Testis (tissue), 3 donors: ENCODE data around the gene HLX. TPM values are rescaled to one million over a fixed set of nuclear protein-coding genes. Genes with fewer than 3 reads are reported as not detected.

Experiments
- DNase-seq: peaks from one replicate; pipeline ENCODE4 v3.0.0-alpha.2; 2019
- H3K27ac ChIP-seq, 2 donors: fragments of 200-600 bp; sonication (generic); one replicate each; pipeline ENCODE4 v1.5.1; 2019
- H3K27me3 ChIP-seq: fragments of 200-600 bp; sonication (generic); one replicate; pipeline ENCODE4 v1.5.1; 2019
- H3K36me3 ChIP-seq: fragments of 200-600 bp; sonication (generic); one replicate; pipeline ENCODE4 v1.5.1; 2017; ENCODE audit warnings: low read depth; ENCODE audit errors: missing control alignments
- H3K4me1 ChIP-seq: fragments of 200-600 bp; sonication (generic); one replicate; pipeline ENCODE4 v1.5.1; 2019
- H3K4me3 ChIP-seq, 2 donors: fragments of 200-600 bp; sonication (generic); one replicate each; pipeline ENCODE4 v1.5.1; 2017 to 2019
- H3K9me3 ChIP-seq: fragments of 200-600 bp; sonication (generic); one replicate; pipeline ENCODE4 v1.5.1; 2017
- POLR2A ChIP-seq: fragments of 450-650 bp; IDR thresholded peaks from one replicate; pipeline ENCODE4 v1.6.1; 2017; ENCODE audit warnings: antibody characterized with exemption, mild to moderate bottlenecking, moderate library complexity
- WGBS, 2 donors: methylation state at CpG; one replicate each; pipeline ENCODE4 v1.1.5; 2018; 5-methylcytosine and 5-hydroxymethylcytosine counted together
- intact Hi-C: fragments of 100-400 bp; cut with DNase I; formaldehyde crosslinking; loops from one replicate; pipeline ENCODE4 v1.15.1; 2023; ENCODE audit warnings: low total_unique reads
- polyA plus RNA-seq: library from polyadenylated mRNA; stranded (reverse); fragments of 350-450 nt; fragmentation: Illumina TruSeq; extraction: RNeasy Lipid Tissue Mini Kit (QIAGEN cat#74804); gene quantifications from one replicate; pipeline ENCODE4 v1.2.3, GENCODE V29; 2014; ENCODE audit warnings: low read depth, low replicate concordance; ENCODE audit not compliant: insufficient read depth
- total RNA-seq, 2 donors: library from RNA; depleted of rRNA; stranded (reverse); fragments of >200 nt; gene quantifications; one replicate each; pipeline ENCODE4 v1.2.3, GENCODE V29; 2016
- TF ChIP-seq, protein P1 (sequence below), 3 experiments: fragments of 450-650 bp in 2 of 3; fragments of 200-600 bp in 1 of 3; sonication (generic) in 1 of 3; IDR thresholded peaks; one replicate each; pipeline ENCODE4 v1.5.1; 2016 to 2019; ENCODE audit warnings: antibody characterized with exemption in 3 of 3, mild to moderate bottlenecking in 2 of 3, moderate library complexity in 1 of 3

Gene HLX
- total and polyA plus RNA-seq, 3 donors from 2014 or later, result 3.5 to 5.3 (median 4.0) TPM

DNA sequence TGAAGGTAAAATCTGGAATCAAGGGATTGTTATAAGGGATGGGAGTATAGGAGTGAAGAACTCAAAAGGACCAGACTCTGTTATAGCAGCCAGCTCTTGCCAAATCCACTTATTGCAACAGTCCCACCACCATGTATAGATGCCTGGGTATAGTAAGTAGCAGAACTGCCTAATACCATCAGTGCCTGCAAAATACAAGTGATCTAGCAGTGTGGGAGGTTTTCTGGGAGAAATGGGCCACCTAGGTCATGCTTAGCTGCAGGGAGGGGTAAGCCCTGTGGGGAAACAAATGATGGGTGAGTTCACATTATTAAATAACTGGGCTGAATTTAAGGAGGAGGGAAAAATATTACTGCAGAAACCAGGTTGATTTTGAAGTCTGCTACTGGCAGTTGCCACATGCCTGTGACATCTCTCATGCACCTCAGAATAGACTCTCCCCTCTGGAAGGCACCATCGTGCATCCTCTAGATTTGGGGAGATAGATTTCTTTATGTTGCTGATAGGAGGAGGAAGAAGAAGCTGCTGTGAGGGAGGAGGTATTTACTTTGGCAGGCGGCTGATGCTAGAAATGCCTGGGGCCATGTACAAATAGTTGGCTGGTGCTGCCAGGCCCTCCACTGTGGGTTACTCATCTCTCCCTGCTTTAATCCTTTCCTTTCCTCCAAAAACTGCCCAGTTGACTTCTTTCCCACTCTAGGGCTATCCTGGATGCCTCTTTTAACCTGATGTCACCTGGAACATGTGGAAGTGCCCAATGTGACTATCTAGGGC lies 27.5 kb downstream of the HLX start:
- Histone ChIP-seq H3K27ac (no peak overlapping the region), H3K36me3 (no peaks in the 10 kb centered on the region), H3K9me3 (no peaks in the 10 kb centered on the region), H3K4me1 (no peaks in the 10 kb centered on the region), H3K27me3 (no peaks in the 10 kb centered on the region), H3K4me3 (no peak overlapping the region)
- no peak for DNase-seq
- intact Hi-C loops, result no loop called here
- 78 to 79% methylated on average over 2 of the region's 2 CpGs for WGBS, 2 donors
- TF ChIP-seq, protein P1, sequence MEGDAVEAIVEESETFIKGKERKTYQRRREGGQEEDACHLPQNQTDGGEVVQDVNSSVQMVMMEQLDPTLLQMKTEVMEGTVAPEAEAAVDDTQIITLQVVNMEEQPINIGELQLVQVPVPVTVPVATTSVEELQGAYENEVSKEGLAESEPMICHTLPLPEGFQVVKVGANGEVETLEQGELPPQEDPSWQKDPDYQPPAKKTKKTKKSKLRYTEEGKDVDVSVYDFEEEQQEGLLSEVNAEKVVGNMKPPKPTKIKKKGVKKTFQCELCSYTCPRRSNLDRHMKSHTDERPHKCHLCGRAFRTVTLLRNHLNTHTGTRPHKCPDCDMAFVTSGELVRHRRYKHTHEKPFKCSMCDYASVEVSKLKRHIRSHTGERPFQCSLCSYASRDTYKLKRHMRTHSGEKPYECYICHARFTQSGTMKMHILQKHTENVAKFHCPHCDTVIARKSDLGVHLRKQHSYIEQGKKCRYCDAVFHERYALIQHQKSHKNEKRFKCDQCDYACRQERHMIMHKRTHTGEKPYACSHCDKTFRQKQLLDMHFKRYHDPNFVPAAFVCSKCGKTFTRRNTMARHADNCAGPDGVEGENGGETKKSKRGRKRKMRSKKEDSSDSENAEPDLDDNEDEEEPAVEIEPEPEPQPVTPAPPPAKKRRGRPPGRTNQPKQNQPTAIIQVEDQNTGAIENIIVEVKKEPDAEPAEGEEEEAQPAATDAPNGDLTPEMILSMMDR (IDR thresholded peaks at IDR 0.05), result no peak
- TF ChIP-seq POLR2A, result no peak

DNA sequence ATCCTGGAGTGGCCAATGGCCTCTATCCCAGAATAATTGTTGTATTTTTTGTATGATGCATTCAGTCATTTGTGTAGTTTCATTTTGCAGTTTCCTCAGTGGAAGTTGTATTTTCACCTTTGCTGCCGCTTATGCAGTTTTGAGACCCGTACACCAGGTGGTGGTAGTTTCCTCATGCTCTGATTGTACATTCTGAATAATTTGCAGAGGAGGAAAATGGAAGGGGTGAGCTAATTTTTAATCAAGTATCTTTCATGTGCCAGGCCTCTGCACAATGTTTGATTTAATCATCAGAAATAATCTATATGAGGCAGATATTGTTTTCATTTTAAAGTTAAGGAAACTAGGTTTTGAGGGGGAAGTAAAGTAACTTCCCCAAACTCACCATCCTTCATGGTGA lies 29.5 kb downstream of the HLX start:
- Histone ChIP-seq H3K4me1 (no peaks in the 10 kb centered on the region), H3K36me3 (no peaks in the 10 kb centered on the region), H3K4me3 (no peak overlapping the region), H3K9me3 (no peaks in the 10 kb centered on the region), H3K27ac (no peak overlapping the region), H3K27me3 (no peaks in the 10 kb centered on the region)
- 66% methylated on average over 2 of the region's 2 CpGs for WGBS, 2 donors
- intact Hi-C loops, result no loop called here
- no peak for DNase-seq
- TF ChIP-seq, protein P1 (IDR thresholded peaks at IDR 0.05), result peak; percentile 10 to 28 (median 25)
- TF ChIP-seq POLR2A, result no peak

DNA sequence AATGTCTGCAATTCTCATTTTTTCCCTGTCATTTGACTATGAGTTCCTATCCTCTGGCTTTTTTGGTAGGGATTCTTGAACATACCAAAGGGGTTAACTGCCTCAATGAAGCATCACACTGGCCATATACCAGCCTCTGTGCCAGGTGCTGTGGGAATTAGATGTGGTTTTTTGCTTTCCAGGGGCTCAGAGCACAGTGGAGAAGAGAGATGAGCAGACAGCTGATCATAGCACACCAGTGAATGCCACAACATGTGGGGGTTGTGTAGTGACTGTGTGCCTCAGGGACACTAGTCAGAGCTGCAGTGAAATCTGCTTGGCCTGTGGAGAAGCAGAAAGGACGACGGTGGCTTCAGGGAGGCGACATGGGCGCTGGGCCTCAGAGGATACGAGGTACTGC lies 30.8 kb downstream of the HLX start:
- no peaks in the 10 kb centered on the region for H3K27me3 ChIP-seq
- H3K36me3 ChIP-seq, result no peaks in the 10 kb centered on the region
- WGBS, 2 donors, result 76 to 95% methylated on average over 5 of the region's 5 CpGs
- H3K4me1 ChIP-seq, result no peaks in the 10 kb centered on the region
- no peak overlapping the region for H3K4me3 ChIP-seq
- no peak for DNase-seq
- no peak overlapping the region for H3K27ac ChIP-seq
- intact Hi-C loops, result no loop called here
- H3K9me3 ChIP-seq, result no peaks in the 10 kb centered on the region
- TF ChIP-seq, protein P1 (IDR thresholded peaks at IDR 0.05), result no peak
- no peak for TF ChIP-seq POLR2A

DNA sequence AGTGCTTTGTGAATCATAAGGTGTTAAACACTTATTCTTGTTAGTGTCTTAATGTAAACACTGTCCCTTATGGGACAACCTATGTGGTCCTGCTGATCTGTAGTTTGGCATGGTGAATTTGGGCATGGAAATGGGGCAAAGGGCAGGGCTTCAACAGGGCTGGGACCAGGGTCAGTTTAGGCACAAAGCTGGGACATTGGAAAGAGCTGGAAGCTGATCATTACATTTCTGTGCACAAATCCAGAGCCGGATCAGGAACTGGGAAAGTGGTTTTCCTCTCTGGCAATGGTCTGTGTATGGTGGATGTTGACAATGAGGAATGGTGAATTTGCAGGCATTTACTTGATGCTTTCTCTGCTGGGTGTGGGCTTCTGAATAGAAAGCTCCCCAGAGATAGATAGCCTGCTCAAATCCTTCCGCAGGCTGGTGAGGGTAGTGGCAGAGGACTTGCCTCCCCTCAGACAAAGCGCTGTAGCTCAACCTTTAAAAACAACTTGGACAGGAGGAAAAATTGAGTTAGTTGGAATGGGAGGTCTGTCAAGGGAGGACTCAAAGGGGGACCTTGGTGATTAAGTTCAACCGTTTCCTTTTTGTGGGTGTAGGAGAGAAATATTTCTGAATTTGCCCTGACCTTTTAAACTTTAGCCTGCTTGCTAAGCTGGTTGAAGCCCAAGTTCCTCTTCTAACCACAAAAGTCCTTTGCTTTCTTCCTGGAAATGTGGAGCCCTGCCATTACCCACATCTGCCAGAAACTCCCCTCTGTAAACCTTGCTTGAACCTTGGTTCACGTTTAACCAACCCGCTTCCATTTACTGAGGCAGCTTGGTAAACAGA lies 35.3 kb downstream of the HLX start:
- Histone ChIP-seq H3K9me3 (no peaks in the 10 kb centered on the region), H3K36me3 (no peaks in the 10 kb centered on the region), H3K4me1 (no peaks in the 10 kb centered on the region), H3K27me3 (no peaks in the 10 kb centered on the region), H3K4me3 (no peak overlapping the region), H3K27ac (no peak overlapping the region)
- intact Hi-C loops, result no loop called here
- no peak for DNase-seq
- TF ChIP-seq POLR2A, result no peak
- TF ChIP-seq, protein P1 (IDR thresholded peaks at IDR 0.05), result no peak
- 62% methylated on average over 6 of the region's 6 CpGs for WGBS, 2 donors
